Endothelial cell of umbilical vein (primary cell): ENCODE data around the gene BRSK1. TPM values are rescaled to one million over a fixed set of nuclear protein-coding genes. Genes with fewer than 3 reads are reported as not detected.

Experiments
- BruUV-seq: library from RNA; stranded (reverse); fragments of 400-500 nt; replicated peaks from 2 replicates; lab custom pipeline; 2021; lab: Mats Ljungman, UMichigan
- CTCF ChIA-PET: fragments of 300-600, 350-600 bp; sonication (Branson Sonifier 250); formaldehyde crosslinking; loops from one replicate; lab custom pipeline; 2021; ENCODE audit warnings: antibody characterized with exemption, inconsistent platforms; lab: Charles Lee
- POLR2A ChIA-PET: fragments of 300-600, 350-600 bp; sonication (Branson Sonifier 250); formaldehyde crosslinking; loops from one replicate; lab custom pipeline; 2021; ENCODE audit warnings: antibody characterized with exemption, inconsistent platforms; lab: Charles Lee
- DNase-seq: peaks from one replicate; pipeline ENCODE4 v3.0.0-alpha.2; 2011; ENCODE audit warnings: low read depth, low spot score
- FAIRE-seq: peaks from 2 replicates; lab custom pipeline; 2011; peaks lifted over from hg19 to GRCh38; lab: Jason Lieb, UNC
- H2AFZ ChIP-seq: 2 replicates; pipeline ENCODE4 v1.6.0; 2012; ENCODE audit warnings: low read depth, low read length, control low read depth, inconsistent platforms
- H3K27ac ChIP-seq: 2 replicates; pipeline ENCODE4 v1.5.1; 2011; ENCODE audit warnings: low read depth, mild to moderate bottlenecking, control low read depth, low read length, moderate library complexity; ENCODE audit not compliant: insufficient read depth
- H3K27me3 ChIP-seq, 2 experiments: 2 replicates each; pipeline versions ENCODE4 v1.6.0 to v1.6.1; 2011; ENCODE audit warnings: low read length in 2 of 2, mixed read lengths in 1 of 2; ENCODE audit not compliant: control insufficient read depth in 2 of 2, insufficient read depth in 2 of 2
- H3K36me3 ChIP-seq, 2 experiments: 2 replicates in 1 of 2; 3 replicates in 1 of 2; pipeline ENCODE4 v1.5.1; 2011; ENCODE audit warnings: low read length in 2 of 2, mild to moderate bottlenecking in 1 of 2, moderate library complexity in 1 of 2; ENCODE audit not compliant: control insufficient read depth in 2 of 2, insufficient read depth in 2 of 2; ENCODE audit errors: extremely low read depth in 1 of 2
- H3K4me1 ChIP-seq: 3 replicates; pipeline ENCODE4 v1.5.1; 2011; ENCODE audit warnings: mild to moderate bottlenecking, low read length; ENCODE audit not compliant: control insufficient read depth, insufficient read depth; ENCODE audit errors: extremely low read depth
- H3K4me2 ChIP-seq: 2 replicates; pipeline ENCODE4 v1.6.1; 2011; ENCODE audit warnings: low read length, control low read depth, mixed read lengths; ENCODE audit not compliant: insufficient read depth
- H3K4me3 ChIP-seq, 3 experiments: fragments of 200-600 bp in 1 of 3; sonication (generic), shearing (Covaris generic) in 1 of 3; replicated peaks in 1 of 3; 2 replicates each; pipeline ENCODE4 v1.5.1; 2011 to 2016; ENCODE audit warnings: control low read depth in 3 of 3, low read length in 3 of 3, mild to moderate bottlenecking in 2 of 3, inconsistent platforms in 1 of 3, low read depth in 1 of 3, moderate library complexity in 1 of 3; ENCODE audit not compliant: insufficient read depth in 1 of 3
- H3K79me2 ChIP-seq: 2 replicates; pipeline ENCODE4 v1.6.0; 2012; ENCODE audit warnings: low read length, inconsistent platforms; ENCODE audit not compliant: control insufficient read depth, insufficient read depth
- H3K9ac ChIP-seq: replicated peaks from 2 replicates; pipeline ENCODE3; 2011; ENCODE audit warnings: low read length, control low read depth; ENCODE audit not compliant: insufficient read depth; ENCODE audit errors: extremely low read depth
- H3K9me1 ChIP-seq: replicated peaks from 3 replicates; pipeline ENCODE4 v1.6.0; 2011; ENCODE audit warnings: mild to moderate bottlenecking, low read length; ENCODE audit not compliant: control insufficient read depth, insufficient read depth; ENCODE audit errors: extremely low read depth
- H3K9me3 ChIP-seq: replicated peaks from 2 replicates; pipeline ENCODE4 v1.5.1; 2012; ENCODE audit warnings: low read length, inconsistent platforms; ENCODE audit not compliant: control insufficient read depth, insufficient read depth
- H4K20me1 ChIP-seq: replicated peaks from 2 replicates; pipeline ENCODE3; 2011; ENCODE audit warnings: mild to moderate bottlenecking, low read length; ENCODE audit not compliant: control insufficient read depth, insufficient read depth; ENCODE audit errors: extremely low read depth
- EZH2 ChIP-seq: IDR thresholded peaks from 2 replicates; pipeline ENCODE4 v1.6.1; 2012; ENCODE audit warnings: borderline replicate concordance, low read depth, mild to moderate bottlenecking, moderate library complexity, low read length, inconsistent platforms; ENCODE audit not compliant: severe bottlenecking
- FOS ChIP-seq: IDR thresholded peaks from 2 replicates; pipeline ENCODE4 v1.6.1; 2011; ENCODE audit warnings: mild to moderate bottlenecking, low read length, moderate library complexity, borderline replicate concordance; ENCODE audit not compliant: insufficient read depth
- GATA2 ChIP-seq: IDR thresholded peaks from 2 replicates; pipeline ENCODE4 v1.7.0; 2011; ENCODE audit warnings: low read depth, mild to moderate bottlenecking, moderate library complexity, mixed read lengths, low read length; ENCODE audit not compliant: insufficient read length, insufficient read depth
- JUN ChIP-seq: IDR thresholded peaks from 2 replicates; pipeline ENCODE4 v1.6.1; 2011; ENCODE audit warnings: borderline replicate concordance, low read depth; ENCODE audit not compliant: insufficient read length, insufficient read depth
- MAX ChIP-seq: IDR thresholded peaks from 2 replicates; pipeline ENCODE4 v1.6.1; 2011; ENCODE audit not compliant: insufficient read depth, insufficient read length
- MYC ChIP-seq: IDR thresholded peaks from one replicate; pipeline ENCODE4 v1.6.1; 2011; ENCODE audit warnings: mild to moderate bottlenecking, low read depth, low read length
- POLR2A ChIP-seq: IDR thresholded peaks from 2 replicates; pipeline ENCODE4 v1.6.1; 2012; ENCODE audit warnings: low read depth, mild to moderate bottlenecking, control low read depth, low read length
- POLR2AphosphoS5 ChIP-seq: IDR thresholded peaks from 2 replicates; pipeline ENCODE4 v1.6.1; 2012; ENCODE audit warnings: low read depth, mild to moderate bottlenecking, control low read depth, low read length, moderate library complexity; ENCODE audit not compliant: insufficient read depth
- dilution Hi-C: fragments of 300-500 bp; cut with MboI; formaldehyde crosslinking; loops from one replicate; pipeline ENCODE4 v1.15.0; 2019; ENCODE audit warnings: low sequenced_read_pairs; ENCODE audit not compliant: extremely low pct_ligation_motif_present
- intact Hi-C: fragments of 100-400 bp; cut with micrococcal nuclease; formaldehyde crosslinking; loops from one replicate; pipeline ENCODE4 v1.10.0; 2022
- polyA plus RNA-seq, 4 experiments: library from polyadenylated mRNA; depleted of rRNA in 3 of 4; stranded (reverse) in 3 of 4; unstranded in 1 of 4; fragments of >200 nt; gene quantifications; 2 replicates each; pipeline versions ENCODE4 v1.2.1 to v1.2.3, GENCODE V29; 2011 to 2012; ENCODE audit warnings: missing spikeins in 1 of 4
- total RNA-seq: library from RNA; stranded (reverse); gene quantifications from 2 replicates; pipeline ENCODE4 v1.2.3, GENCODE V29; 2021
- TF ChIP-seq, protein P1 (sequence below), 2 donors: IDR thresholded peaks; 1 replicate in 1 of 2; 2 replicates in 1 of 2; pipeline ENCODE4 v1.5.1; 2011; ENCODE audit warnings: low read length in 2 of 2, mild to moderate bottlenecking in 2 of 2, moderate library complexity in 2 of 2, control low read depth in 1 of 2, inconsistent platforms in 1 of 2, low read depth in 1 of 2; ENCODE audit not compliant: insufficient read depth in 1 of 2; ENCODE audit errors: extremely low read depth in 1 of 2

BRSK1 gene
- total and polyA plus RNA-seq, 2 donors (not counting 3 experiments of a cell fraction or from before 2014, with no cell fraction given): 0.33 to 0.44 TPM

DNA sequence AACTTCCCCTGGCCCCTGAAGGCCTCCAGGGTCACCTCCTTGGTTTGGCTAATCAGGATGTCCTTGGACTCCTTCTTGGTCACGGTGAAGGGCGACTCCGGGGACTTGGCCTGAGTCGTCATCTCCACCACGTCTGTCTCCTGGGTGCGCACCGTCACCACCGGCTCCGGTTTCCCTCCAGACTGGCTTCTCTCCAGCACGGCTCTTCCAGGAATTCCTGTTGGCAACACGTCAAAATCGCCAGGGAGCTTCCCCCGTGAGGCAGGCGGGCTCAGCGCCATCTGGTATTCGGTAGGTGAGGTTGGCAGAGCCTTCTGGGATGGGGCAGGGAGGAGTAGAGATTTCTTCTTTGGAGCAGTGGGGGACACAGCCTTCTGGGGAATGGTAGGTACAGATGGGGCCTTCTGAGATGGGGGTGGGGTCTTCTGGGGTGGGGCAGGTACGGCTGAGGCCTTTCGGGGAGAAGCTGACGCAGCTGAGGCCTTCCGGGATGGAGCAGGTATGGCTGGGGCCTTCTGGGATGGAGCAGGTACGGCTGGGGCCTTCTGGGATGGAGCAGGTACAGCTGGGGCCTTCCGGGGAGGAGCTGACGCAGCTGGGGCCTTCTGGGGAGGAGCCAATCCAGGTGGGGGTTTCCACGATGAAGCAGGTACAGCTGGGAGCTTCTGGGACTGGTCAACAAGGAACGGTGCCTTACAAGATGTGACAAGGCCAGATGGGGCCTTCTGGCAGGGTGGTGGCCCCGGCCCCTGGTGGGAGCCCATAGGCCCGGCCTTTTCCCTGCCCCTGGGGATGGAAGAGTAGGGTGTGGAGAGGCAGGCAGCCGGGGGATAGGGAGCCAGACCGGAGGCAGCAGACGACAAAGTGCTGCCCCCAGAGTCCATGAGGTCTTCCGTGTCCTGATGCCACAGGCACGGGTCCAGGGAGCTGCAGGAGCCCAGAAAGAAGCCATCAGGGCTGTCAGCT lies 75.4 kb downstream of the BRSK1 start:
- H3K79me2 ChIP-seq: no peaks in the 10 kb centered on the region
- no peaks in the 10 kb centered on the region for H4K20me1 ChIP-seq
- H3K4me1 ChIP-seq: no peaks in the 10 kb centered on the region
- no peaks in the 10 kb centered on the region for H3K9me1 ChIP-seq
- TF ChIP-seq, protein P1, sequence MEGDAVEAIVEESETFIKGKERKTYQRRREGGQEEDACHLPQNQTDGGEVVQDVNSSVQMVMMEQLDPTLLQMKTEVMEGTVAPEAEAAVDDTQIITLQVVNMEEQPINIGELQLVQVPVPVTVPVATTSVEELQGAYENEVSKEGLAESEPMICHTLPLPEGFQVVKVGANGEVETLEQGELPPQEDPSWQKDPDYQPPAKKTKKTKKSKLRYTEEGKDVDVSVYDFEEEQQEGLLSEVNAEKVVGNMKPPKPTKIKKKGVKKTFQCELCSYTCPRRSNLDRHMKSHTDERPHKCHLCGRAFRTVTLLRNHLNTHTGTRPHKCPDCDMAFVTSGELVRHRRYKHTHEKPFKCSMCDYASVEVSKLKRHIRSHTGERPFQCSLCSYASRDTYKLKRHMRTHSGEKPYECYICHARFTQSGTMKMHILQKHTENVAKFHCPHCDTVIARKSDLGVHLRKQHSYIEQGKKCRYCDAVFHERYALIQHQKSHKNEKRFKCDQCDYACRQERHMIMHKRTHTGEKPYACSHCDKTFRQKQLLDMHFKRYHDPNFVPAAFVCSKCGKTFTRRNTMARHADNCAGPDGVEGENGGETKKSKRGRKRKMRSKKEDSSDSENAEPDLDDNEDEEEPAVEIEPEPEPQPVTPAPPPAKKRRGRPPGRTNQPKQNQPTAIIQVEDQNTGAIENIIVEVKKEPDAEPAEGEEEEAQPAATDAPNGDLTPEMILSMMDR (IDR thresholded peaks at IDR 0.05; ENCODE audit: extremely low read depth in 1 of 2, insufficient read depth in 1 of 2, low read depth in 1 of 2, low read length in 2 of 2): no peak
- TF ChIP-seq POLR2A (no peak), FOS (no peak), GATA2 (no peak), MYC (no peak), JUN (no peak), EZH2 (no peak), POLR2AphosphoS5 (no peak), MAX (no peak)
- H3K27ac ChIP-seq: no peak overlapping the region
- no peak overlapping the region for H3K9ac ChIP-seq
- no peaks in the 10 kb centered on the region for H3K36me3 ChIP-seq
- no TSS peak for BruUV-seq
- intact Hi-C loops (no loop called here), dilution Hi-C loops (no loop called here)
- H3K4me3 ChIP-seq: no peak overlapping the region
- no peak overlapping the region for H2AFZ ChIP-seq
- peaks cover 11 to 12% of the 10 kb centered on the region in 2 experiments for H3K27me3 ChIP-seq
- DNase-seq (no peak), FAIRE-seq (no peak)
- ChIA-PET CTCF (no interaction called here), POLR2A (interaction anchor here (0.9 to 1.0 kb wide), 2 partner anchors 10 to 20 kb away, joined by 3 to 7 read pairs; partner anchors contain the start of gene KMT5C)
- no peaks in the 10 kb centered on the region for H3K9me3 ChIP-seq
- no peak overlapping the region for H3K4me2 ChIP-seq
